Measurements from ENCODE around the gene FARS2.

Gene FARS2

GRCh38 chr6:5237805-5238204 is 23.5 kb upstream of the FARS2 start:
- H3K4me3 Mint-ChIP-seq: no peak overlapping the region
- H3K36me3 Mint-ChIP-seq: peaks cover 8% of the 10 kb centered on the region

GRCh38 chr6:5238336-5238735 is 23.0 kb upstream of the FARS2 start:
- H3K27me3 Mint-ChIP-seq: no peaks in the 10 kb centered on the region
- peaks cover 8% of the 10 kb centered on the region for H3K36me3 Mint-ChIP-seq
- no peak for DNase-seq (ENCODE audit: low spot score in 2 of 2)
- no peak overlapping the region for H3K4me3 Mint-ChIP-seq
- H3K27ac Mint-ChIP-seq: no peak overlapping the region
- peaks cover 4% of the 10 kb centered on the region for H3K4me1 Mint-ChIP-seq
- no peak for ATAC-seq (ENCODE audit: low read depth)
- H3K9me3 Mint-ChIP-seq: no peaks in the 10 kb centered on the region

More at GRCh38 chr6:5237805-5238204, 23.5 kb upstream of the FARS2 start:
- peaks cover 4% of the 10 kb centered on the region for H3K4me1 Mint-ChIP-seq
- H3K9me3 Mint-ChIP-seq: no peaks in the 10 kb centered on the region
- H3K27me3 Mint-ChIP-seq: no peaks in the 10 kb centered on the region
- ATAC-seq (ENCODE audit: low read depth) (no peak), DNase-seq (ENCODE audit: low spot score in 2 of 2) (no peak)
- no peak overlapping the region for H3K27ac Mint-ChIP-seq

DNA sequence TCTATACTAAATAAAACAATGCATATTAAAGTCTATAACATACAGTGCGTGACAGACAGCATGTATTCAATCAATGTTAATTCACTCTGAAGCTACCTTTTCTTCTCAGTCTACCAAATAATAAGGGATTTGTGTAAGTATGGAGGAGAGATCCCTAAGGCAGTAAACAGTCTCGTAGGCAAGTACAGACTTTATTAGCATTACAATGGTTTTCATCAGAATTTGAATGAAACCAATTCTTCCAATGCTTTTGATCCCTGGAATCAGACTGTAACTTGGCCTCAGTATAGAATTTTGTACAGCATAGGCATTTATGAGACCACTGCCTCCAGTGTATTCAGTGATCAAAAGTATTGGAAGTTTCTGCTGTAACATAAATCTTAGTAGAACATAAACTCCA is 20.1 kb upstream of the FARS2 start:
- Mint-ChIP-seq H3K9me3 (no peaks in the 10 kb centered on the region), H3K36me3 (peaks cover 13% of the 10 kb centered on the region), H3K27me3 (no peaks in the 10 kb centered on the region), H3K4me3 (no peak overlapping the region), H3K27ac (no peak overlapping the region), H3K4me1 (peaks cover 10% of the 10 kb centered on the region)
- ATAC-seq (ENCODE audit: low read depth) (no peak), DNase-seq (ENCODE audit: low spot score in 2 of 2) (no peak)

GRCh38 chr6:5243069-5243468 is 18.2 kb upstream of the FARS2 start:
- DNase-seq (ENCODE audit: low spot score in 2 of 2) (no peak), ATAC-seq (ENCODE audit: low read depth) (no peak)
- peaks cover 11% of the 10 kb centered on the region for H3K4me1 Mint-ChIP-seq
- no peaks in the 10 kb centered on the region for H3K27me3 Mint-ChIP-seq
- H3K4me3 Mint-ChIP-seq: no peak overlapping the region
- no peaks in the 10 kb centered on the region for H3K9me3 Mint-ChIP-seq
- H3K27ac Mint-ChIP-seq: no peak overlapping the region
- H3K36me3 Mint-ChIP-seq: peaks cover 14% of the 10 kb centered on the region

DNA sequence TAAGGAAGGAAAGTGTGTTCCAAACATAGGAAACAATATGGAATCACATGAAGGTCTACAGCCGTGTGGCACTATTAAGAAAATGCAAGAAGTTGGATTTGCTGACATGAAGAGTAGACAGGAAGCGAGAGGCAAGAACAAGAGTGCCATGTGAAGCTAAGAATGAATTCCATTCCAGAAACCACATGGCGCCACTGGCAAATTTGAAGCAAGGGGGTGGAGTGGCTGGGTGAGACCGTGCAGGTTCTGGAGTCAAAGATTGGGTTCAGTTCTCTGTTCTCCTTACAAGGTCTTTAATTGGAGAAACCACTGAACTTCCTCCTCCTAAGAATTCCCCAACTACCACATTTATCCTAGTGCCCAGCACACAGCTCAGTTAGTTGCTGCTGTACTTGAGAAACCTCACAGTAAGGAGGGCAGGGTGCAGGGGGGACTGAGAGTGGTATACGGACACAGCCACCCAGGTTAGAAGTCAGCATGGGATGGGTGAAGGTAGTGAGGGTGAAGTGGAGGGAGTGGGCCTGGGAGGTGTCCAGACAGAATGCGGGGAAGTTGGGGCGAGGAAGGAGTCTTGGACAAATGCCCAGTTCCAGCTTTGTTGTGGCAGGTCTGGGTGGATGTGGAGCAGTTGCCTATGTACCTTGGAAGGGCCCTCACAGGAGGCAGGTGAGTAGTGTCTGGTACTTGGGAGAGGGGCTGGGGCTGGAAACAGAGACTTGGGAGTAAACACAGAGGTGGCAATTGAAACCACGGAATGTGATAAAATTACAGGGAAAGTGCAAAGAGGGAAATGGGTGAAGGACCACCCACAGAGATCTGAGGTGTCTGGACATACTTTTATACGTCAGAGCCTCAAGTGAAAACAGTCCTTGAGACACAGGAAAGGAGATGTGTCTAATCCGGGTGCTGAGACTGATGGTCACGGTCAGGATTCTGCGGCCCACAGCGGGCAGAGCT is 14.9 kb upstream of the FARS2 start:
- Mint-ChIP-seq H3K27me3 (no peaks in the 10 kb centered on the region), H3K9me3 (peaks cover 2% of the 10 kb centered on the region), H3K4me1 (peaks cover 15% of the 10 kb centered on the region), H3K27ac (no peak overlapping the region), H3K36me3 (peaks cover 18% of the 10 kb centered on the region), H3K4me3 (no peak overlapping the region)
- no peak for DNase-seq (ENCODE audit: low spot score in 2 of 2)
- ATAC-seq (ENCODE audit: low read depth): no peak

GRCh38 chr6:5247201-5247600 is 14.1 kb upstream of the FARS2 start:
- DNase-seq (ENCODE audit: low spot score in 2 of 2) (no peak), ATAC-seq (ENCODE audit: low read depth) (no peak)
- H3K36me3 Mint-ChIP-seq: peaks cover 19% of the 10 kb centered on the region
- H3K27me3 Mint-ChIP-seq: no peaks in the 10 kb centered on the region
- H3K27ac Mint-ChIP-seq: no peak overlapping the region
- H3K4me3 Mint-ChIP-seq: no peak overlapping the region
- H3K4me1 Mint-ChIP-seq: peaks cover 15% of the 10 kb centered on the region
- H3K9me3 Mint-ChIP-seq: peaks cover 2% of the 10 kb centered on the region

DNA sequence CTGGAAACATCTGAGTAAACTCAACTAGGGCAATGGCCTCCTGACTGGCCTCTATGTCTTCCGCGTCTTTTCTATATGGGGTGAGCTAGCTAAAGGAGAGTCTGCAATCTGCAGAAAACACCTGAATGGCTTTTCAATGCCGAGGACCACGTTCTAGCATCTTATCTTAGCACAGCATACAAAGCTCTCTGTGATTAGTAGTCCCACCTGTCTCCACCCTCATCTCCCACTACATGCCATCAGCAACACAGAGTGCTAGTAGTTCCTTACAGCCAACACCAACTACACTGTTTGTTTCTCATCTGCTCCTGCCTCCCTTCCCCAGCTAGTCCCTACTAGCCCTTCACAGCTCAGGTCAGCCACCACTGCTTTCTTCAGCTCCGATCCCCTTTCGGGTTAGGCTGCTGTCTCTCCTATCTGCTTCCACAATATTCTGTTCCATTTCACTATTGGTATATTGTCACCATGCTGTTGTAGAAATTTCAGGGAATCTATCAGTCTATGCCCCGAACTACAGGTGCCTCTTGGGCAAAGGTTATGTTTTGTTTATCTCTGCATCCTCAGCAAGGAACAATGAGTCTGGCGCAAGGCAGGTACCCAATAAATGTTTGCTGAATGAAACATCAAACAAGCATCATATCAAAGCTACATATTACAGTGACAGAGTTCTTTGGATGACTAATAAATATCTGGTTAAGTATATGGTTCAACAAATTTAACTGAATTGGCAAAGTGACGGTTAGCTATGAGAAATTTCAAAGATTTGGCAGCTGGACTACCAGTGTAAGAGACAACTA is 12.8 kb upstream of the FARS2 start:
- Mint-ChIP-seq H3K4me1 (peaks cover 15% of the 10 kb centered on the region), H3K9me3 (peaks cover 2% of the 10 kb centered on the region), H3K27me3 (no peaks in the 10 kb centered on the region), H3K36me3 (peaks cover 24% of the 10 kb centered on the region), H3K4me3 (no peak overlapping the region), H3K27ac (no peak overlapping the region)
- DNase-seq (ENCODE audit: low spot score in 2 of 2) (no peak), ATAC-seq (ENCODE audit: low read depth) (no peak)

DNA sequence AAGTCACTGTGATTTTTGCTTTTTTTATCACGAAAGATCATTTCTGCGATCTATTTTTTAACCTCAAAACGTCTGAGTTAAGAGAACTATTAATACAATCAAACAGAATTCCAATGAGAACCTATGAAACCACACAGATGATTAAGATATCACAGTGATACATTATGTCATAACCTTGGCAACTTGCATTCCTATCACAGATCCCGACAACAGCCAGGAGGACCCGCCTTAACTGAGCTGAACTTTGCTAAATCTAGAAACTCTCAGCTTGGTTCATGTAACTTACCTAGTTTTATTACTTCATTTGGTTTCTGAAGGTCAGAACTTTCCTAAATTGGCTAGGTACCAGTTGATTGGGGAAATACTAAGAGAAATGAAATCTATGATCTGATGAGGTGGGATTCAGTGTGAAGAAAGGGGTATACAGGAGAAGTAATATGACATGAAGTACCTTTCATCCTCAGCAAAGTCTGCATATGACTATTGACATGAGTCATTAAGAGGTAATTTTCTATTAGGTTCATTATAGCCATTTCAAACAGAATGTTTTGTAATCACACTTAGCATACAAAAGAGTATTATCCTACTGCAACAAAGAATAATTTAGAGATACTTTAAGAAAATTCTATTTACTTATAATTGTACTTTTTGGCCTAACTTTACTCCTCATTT is 11.7 kb upstream of the FARS2 start:
- ATAC-seq (ENCODE audit: low read depth) (no peak), DNase-seq (ENCODE audit: low spot score in 2 of 2) (no peak)
- peaks cover 24% of the 10 kb centered on the region for H3K36me3 Mint-ChIP-seq
- peaks cover 15% of the 10 kb centered on the region for H3K4me1 Mint-ChIP-seq
- no peaks in the 10 kb centered on the region for H3K27me3 Mint-ChIP-seq
- H3K4me3 Mint-ChIP-seq: no peak overlapping the region
- no peak overlapping the region for H3K27ac Mint-ChIP-seq
- peaks cover 2% of the 10 kb centered on the region for H3K9me3 Mint-ChIP-seq

DNA sequence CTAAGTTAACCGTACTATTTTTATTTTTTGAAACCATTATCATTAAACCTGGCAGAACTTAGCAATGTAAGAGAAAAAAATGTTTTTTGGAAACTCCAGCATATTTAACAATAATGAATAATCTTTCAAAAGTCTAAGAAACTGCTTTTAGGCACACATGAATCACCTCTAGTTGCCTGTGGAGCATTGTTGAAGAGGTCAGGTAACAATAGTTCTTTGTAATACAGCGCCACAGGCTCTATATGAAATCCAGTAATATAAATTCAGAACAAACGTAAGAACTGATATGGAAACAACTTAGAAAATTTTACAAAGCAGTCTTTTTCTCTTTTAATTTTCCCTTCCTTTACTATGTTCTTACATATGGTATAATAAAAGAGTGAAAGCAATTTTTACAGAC is 10.9 kb upstream of the FARS2 start:
- DNase-seq (ENCODE audit: low spot score in 2 of 2) (no peak), ATAC-seq (ENCODE audit: low read depth) (no peak)
- peaks cover 12% of the 10 kb centered on the region for H3K4me1 Mint-ChIP-seq
- H3K27ac Mint-ChIP-seq: no peak overlapping the region
- no peak overlapping the region for H3K4me3 Mint-ChIP-seq
- peaks cover 2% of the 10 kb centered on the region for H3K9me3 Mint-ChIP-seq
- H3K27me3 Mint-ChIP-seq: no peaks in the 10 kb centered on the region
- H3K36me3 Mint-ChIP-seq: peaks cover 22% of the 10 kb centered on the region

GRCh38 chr6:5250911-5251310 is 10.4 kb upstream of the FARS2 start:
- peaks cover 10% of the 10 kb centered on the region for H3K4me1 Mint-ChIP-seq

DNA sequence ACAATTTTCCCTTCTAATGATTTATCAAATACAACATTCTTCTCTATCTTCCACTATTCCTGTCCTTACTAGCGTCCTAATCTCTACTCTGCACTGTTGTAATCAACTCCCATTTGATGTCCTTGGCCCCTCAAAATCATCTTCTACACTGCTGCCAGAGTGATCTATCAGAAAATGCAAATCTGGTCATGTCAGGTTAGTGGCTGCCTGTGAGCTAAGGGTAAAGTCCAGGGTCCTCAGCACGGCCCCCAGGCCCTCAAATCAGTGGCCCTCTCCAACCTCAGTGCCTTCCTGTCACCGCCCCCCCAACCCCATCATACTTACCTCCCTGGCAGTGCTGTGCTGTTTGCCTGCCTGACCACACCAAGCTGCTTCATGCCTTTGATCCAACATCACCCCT is 4.4 kb upstream of the FARS2 start:
- Mint-ChIP-seq H3K27ac (no peak overlapping the region), H3K36me3 (peaks cover 8% of the 10 kb centered on the region), H3K4me3 (no peak overlapping the region), H3K27me3 (no peaks in the 10 kb centered on the region), H3K9me3 (no peaks in the 10 kb centered on the region), H3K4me1 (peaks cover 8% of the 10 kb centered on the region)
- DNase-seq (ENCODE audit: low spot score in 2 of 2) (no peak), ATAC-seq (ENCODE audit: low read depth) (no peak)

More at GRCh38 chr6:5250911-5251310, 10.4 kb upstream of the FARS2 start:
- Mint-ChIP-seq H3K27ac (no peak overlapping the region), H3K36me3 (peaks cover 19% of the 10 kb centered on the region), H3K27me3 (no peaks in the 10 kb centered on the region), H3K9me3 (peaks cover 2% of the 10 kb centered on the region), H3K4me3 (no peak overlapping the region)
- no peak for ATAC-seq (ENCODE audit: low read depth)
- no peak for DNase-seq (ENCODE audit: low spot score in 2 of 2)

- ATAC-seq (ENCODE audit: low read depth) (no peak), DNase-seq (ENCODE audit: low spot score in 2 of 2) (no peak)
- Mint-ChIP-seq H3K27me3 (no peaks in the 10 kb centered on the region), H3K27ac (no peak overlapping the region), H3K4me1 (peaks cover 8% of the 10 kb centered on the region), H3K9me3 (no peaks in the 10 kb centered on the region), H3K36me3 (peaks cover 5% of the 10 kb centered on the region), H3K4me3 (no peak overlapping the region)
These were observed 3.9 kb upstream of the FARS2 start for GRCh38 chr6:5257400-5257799.

DNA sequence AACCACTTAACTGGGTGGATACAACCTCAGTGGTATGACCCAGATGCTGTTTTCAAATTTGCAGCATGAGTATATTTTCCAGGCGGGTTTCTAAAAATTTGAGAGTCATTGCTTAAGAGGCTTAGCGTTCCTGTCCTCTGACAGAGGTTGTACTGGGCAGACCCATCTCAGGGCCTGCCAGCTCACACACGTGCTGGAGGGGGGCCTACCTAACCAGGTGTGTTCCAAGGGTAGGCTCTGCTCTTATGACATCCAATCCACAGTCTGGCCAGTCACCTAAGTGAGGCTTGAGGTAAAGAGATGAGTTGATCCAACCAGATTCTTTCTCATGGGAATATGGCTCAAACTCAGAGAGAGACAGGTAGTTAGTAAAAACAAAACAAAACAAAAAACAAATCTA is 1.9 kb upstream of the FARS2 start:
- Mint-ChIP-seq H3K4me3 (peak overlapping the region; percentile 87), H3K36me3 (peaks cover 3% of the 10 kb centered on the region), H3K9me3 (no peaks in the 10 kb centered on the region), H3K27ac (peak overlapping the region; percentile 98), H3K4me1 (peaks cover 8% of the 10 kb centered on the region), H3K27me3 (no peaks in the 10 kb centered on the region)
- DNase-seq (ENCODE audit: low spot score in 2 of 2) (no peak), ATAC-seq (ENCODE audit: low read depth) (no peak)

- ATAC-seq (ENCODE audit: low read depth) (peak; percentile 67), DNase-seq (ENCODE audit: low spot score in 2 of 2) (peak in 1 of 2 donors; percentile 77)
- H3K4me3 Mint-ChIP-seq: peak overlapping the region; percentile 87
- peaks cover 3% of the 10 kb centered on the region for H3K36me3 Mint-ChIP-seq
- H3K27ac Mint-ChIP-seq: peak overlapping the region; percentile 98
- no peaks in the 10 kb centered on the region for H3K27me3 Mint-ChIP-seq
- H3K4me1 Mint-ChIP-seq: peaks cover 11% of the 10 kb centered on the region
- no peaks in the 10 kb centered on the region for H3K9me3 Mint-ChIP-seq
These were observed 1.1 kb upstream of the FARS2 start for GRCh38 chr6:5260111-5260620.

All from memory B cell (primary cell).